Erythroblast (primary cell): Measurements from ENCODE around the gene LILRA2.

Source experiments
- GATA1 ChIP-seq: IDR thresholded peaks from 2 replicates; pipeline ENCODE4 v1.6.1; 2011; ENCODE audit warnings: low read depth, mild to moderate bottlenecking, control low read depth, low read length, moderate library complexity
- POLR2A ChIP-seq: IDR thresholded peaks from 2 replicates; pipeline ENCODE4 v1.6.1; 2011; ENCODE audit warnings: mild to moderate bottlenecking, low read length

GRCh38 chr19:54526972-54527371, 46.6 kb upstream of the LILRA2 start:
- TF ChIP-seq POLR2A (no peak), GATA1 (no peak)
